GM19463 (cell line): ENCODE results near the gene SLC27A4.

Source experiments
- ATAC-seq: cut with Tn5 transposase; IDR thresholded peaks from one replicate; pipeline ENCODE4 v1.9.1; 2021; ENCODE audit warnings: mild to moderate bottlenecking, moderate library complexity; ENCODE audit not compliant: unreplicated experiment

The SLC27A4 gene

DNA sequence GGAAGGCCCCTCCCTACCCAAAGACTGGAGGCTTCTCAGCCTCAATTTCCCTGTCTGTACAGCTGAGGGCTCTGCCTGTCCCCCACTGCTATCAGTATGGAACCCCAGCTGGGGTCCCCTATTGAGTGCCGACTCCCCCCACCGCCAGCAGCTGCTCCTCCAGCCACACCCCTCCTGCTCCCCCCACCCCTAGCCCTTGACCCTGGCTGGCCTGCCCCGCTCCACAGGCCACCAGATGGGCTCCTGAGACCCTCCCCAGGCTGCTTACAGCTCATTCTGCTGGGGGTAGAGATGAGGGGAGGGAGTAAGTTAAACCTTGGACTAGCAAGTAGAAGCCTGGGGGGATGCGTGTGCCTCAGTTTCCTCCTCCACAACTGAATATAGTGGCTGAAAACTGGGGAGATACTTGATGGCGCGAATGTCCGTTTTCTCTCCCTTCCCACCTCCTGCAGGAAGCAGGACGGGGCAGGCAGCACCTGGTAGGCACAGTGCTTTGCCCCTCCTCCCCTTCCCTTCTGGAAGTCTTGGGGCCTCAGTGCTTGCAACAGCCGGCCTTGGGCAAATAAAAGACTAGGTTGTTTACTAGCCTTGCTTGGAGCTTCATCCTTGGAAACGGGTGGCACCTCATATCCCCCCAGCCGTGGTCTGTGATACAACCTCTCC, 50.0 kb downstream of the SLC27A4 start:
- no peak for ATAC-seq

DNA sequence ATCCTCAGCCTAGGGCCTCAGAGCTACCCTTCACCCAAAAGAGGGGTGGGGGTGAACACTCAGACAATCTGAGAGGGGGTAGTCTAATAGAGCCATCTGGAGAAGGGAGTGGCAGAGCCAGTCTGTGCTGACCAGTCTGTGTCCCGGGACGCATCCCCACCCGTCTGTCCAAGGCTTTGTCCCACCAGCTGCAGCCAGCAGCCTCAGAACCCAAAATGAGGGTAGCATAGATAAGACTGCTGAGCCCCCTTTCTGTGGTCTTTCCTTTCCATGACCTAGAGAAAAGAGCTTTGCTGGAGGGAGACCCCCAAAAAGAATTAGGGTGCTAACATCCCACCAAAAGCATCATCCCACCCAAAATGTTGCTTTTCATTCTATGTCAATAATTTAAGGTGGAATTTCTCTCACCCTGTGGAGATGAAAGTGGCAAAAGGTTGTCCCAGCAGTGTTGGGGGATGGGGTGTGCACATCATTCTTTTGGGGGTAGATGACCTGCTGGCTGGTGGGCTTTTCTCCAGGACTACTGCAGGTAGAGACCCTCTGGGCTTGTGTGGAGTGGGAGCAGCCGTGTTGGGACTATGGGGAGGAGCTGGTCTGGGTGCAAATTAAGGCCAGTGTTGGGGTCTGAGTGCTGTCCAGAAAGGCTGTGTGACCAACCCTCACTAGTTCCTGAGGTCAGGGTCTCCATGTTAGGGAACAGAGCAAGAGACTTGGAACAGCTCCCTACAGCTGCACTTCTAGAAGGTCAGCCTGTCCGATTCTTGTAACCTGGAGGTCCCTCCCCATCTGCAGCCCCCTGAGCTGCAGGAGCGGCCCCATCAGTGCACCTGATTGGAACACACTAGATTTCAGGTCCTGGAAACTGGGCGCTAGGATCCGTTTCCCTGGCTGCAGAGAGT, 50.7 kb downstream of the SLC27A4 start:
- ATAC-seq: no peak

DNA sequence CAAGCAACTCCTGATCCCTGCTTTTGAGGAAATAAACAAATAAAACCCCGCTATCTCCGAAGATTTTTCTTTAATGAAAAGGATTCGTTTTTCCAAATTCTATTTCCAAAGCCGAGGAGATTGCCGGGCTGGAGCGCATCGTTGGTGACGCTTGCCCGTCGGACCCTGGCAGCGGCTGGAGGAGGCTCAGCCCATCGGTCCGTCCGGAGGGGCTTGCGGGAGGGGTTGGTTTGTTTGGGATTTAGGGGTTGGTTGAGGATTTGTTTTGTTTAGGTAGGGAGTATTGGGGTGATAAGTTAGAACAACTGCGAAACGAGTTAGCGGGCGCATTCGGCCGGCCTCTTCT, 51.6 kb downstream of the SLC27A4 start:
- ATAC-seq: no peak

DNA sequence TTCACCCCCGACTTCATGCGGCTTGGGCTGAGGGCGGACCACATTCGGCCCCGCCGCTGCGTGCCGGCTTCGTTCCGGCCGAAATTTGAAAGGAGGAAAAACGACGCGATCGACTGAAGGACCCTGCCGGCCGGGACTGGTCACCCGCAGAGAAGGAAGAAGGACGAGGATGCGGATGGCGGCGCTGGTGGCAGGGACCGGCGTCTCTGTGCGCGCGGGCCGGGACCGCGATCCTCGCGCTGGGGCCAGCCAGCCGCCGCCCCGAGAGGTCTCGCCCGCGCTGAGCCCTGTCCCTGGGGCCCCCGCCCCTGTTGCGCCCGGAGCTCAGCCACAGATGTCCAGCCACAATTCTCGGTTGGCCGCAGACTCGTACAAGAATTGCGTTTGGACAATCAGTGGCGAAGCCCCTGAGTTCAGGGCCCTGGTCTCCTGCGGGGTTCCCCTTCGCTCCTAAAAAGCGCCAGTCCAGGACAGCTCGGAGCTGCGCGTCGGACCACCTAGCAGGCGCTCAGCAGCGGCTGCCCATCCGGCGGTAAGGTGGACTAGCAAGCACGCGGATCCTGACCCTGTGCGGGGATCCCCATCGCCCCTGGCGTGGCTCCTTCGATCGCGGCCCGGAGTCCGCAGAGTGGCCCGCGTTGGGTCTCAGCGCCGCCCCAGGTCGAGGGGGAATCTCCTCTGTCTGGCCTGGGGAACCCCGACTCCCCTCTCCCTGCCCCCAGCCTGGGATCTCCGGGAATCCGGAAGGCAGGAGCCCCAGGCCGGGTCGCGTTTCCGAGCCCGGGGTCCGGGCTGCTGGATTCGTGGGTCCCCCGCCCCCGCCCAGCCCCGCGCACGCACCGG, 52.2 kb downstream of the SLC27A4 start:
- no peak for ATAC-seq

DNA sequence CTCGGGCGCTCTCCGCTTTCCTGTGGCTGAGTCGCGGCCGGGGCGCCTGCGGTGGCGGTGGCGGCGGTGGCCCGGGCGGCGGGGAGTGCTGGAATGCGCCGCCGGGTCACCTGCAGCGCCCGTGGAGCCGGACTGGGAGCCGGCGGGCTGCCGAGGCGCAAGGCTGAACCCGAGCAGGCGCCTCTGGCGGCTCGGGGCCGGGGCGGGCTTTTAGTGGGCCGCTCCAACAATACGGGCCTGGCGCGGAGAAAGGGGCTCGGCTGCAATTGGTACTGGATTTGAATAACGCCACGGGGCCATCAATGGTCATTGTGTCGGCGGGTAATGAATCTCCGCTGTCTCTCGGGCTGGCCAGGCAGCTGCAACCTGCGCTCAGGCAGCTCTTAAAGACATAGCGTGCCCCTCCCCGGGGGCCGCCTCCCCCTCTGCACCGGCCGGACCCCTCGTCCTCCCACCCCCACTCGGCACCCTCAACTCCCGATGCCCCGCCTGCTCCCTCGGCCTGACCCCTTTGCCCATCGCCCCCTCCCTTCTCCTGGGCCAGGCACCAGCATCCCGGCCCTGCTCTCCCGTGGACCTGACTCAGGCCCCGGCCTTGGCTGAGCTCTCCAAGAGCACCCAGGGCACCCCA, 52.9 kb downstream of the SLC27A4 start:
- ATAC-seq: no peak

DNA sequence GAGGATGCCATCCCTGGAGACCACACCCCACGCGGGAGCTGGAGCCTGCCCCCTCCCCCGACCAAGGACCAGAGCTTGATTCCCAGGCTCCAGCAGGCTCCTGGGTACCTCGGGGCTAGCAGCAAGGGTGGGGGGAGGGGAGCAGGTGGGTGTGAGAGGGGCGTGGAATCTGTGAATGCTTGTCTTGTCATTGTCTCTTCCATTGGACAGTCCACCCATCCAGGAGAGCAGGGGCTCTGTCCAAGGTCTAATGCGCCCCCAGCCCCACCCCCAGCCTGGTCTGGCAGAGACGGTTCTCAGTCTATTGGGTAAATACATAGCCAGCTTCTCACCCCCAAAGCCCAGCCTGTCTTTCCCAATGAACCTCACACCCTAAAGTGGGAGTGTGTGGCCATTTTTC, 53.6 kb downstream of the SLC27A4 start:
- no peak for ATAC-seq

DNA sequence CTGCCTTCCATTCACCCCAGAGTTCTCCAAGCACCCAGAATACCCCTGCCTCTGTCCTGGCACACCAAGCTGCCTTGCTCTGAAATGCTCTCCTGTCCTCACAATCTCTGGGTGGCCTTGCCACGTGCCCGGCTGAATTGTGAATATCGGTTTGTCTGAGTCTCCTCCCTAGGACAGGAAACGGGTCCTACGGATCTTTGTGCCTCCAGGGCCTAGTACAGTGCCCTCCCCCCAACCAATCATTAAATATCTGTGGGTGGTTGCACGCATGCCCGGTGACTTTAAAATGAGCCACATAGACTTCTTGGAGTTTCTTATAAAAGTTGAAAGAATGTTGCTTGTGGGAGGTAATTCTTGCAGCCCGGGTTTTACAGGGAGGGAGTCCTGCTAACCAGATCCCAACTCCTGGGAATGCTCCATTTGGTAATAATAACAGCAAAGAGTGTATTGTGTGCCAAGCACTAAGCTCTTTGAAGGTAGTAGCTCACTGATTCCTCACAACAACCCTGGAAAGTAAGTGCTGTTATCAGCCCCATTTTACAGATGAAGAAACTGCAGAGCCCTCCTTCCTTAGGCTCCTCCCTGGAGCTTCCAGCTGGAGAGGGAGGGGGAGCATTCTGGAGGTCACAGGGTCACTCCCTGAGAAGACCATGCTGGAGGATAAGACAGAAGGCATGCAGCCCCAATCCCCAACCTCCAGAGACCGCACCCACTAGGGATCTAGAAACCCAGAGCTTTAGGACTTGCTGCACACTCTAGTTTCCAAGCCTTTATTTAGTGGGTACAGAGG, 54.2 kb downstream of the SLC27A4 start:
- ATAC-seq: no peak

DNA sequence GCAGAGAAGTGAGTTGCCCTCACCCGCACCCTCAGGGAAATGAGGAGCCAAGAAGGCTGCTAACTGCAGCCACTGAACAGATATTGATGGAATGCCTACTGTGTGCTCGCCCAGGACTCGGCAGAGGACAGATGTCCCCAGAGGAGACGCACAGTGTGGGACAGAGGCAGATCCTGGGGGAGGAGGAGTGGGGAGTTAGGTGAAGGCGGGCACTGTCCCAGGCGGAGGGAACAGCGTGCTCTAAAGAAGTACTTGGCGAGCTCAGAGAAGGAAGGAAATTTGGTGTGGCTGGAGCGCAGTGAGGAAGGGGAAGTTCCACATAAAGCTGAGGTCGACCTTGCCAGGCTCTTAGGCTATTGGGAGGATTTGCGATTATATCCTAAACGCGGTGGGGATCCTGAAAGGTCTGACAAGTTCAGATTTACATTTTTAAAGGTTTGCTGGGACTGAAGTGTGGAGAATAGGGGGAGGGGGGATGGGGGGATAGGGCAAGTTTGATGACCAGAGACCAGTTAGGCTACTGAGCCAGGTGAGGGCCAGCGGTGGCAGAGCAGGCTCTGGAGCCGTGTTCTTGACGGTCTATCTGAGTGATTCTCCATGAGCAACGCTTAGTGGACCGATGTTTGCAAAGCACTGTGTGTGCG, 56.8 kb downstream of the SLC27A4 start:
- ATAC-seq: no peak

DNA sequence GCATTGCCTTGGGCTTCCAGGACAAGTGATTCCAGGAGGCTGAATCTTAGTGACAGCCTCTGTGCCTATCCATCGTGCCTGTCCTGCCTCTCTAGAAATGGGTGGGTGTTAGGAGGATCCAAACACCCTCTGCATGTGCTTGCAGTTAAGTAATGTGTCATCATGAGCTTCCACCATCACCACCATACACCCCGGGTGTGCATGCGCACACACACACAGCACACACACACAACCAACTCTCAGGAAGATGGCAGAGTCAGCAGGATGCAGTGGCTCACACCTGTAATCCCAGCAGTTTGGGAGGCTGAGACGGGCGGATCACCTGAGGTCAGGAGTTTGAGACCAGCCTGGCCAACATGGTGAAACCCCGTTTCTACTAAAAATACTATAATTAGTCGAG, 57.5 kb downstream of the SLC27A4 start:
- ATAC-seq: no peak

DNA sequence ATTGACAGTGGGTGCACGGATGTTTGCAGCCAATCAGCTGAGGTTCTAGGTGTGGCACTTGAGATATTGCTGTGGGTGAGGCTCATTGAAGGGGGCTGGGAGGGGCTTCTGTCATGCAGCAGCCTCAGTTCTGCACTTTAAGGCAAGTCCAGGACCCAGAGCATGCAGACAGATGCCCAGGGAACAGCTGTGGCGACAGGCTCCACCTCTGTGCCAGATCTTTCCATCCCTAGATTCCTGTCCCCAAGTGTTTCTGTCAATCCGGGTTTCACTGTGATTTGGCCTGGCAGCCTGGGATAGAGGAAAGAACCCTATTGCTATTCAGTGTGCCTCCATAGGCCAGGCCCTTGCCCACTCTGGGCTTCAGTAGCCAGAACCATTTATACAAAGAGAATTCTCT, 59.5 kb downstream of the SLC27A4 start:
- ATAC-seq: no peak

DNA sequence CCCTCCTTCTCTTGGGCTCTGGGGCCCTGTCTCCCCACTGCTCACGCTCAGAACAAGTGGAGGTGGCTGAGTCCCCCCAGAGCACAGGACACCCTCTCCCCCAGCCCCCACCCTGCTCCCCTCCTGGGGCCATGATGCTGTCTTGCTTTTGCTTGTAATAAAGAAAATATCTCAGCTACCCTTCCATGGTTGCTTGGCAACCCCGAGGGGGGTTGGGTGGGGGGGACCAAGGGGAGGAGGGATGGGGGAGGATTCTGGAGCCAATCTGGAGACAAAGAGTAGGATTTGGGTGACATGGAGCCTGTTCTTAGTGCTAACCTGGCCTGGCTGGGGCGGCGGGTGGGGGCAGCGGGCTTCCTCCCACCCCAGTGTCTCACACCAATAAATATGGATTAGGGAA, 64.2 kb downstream of the SLC27A4 start:
- no peak for ATAC-seq

DNA sequence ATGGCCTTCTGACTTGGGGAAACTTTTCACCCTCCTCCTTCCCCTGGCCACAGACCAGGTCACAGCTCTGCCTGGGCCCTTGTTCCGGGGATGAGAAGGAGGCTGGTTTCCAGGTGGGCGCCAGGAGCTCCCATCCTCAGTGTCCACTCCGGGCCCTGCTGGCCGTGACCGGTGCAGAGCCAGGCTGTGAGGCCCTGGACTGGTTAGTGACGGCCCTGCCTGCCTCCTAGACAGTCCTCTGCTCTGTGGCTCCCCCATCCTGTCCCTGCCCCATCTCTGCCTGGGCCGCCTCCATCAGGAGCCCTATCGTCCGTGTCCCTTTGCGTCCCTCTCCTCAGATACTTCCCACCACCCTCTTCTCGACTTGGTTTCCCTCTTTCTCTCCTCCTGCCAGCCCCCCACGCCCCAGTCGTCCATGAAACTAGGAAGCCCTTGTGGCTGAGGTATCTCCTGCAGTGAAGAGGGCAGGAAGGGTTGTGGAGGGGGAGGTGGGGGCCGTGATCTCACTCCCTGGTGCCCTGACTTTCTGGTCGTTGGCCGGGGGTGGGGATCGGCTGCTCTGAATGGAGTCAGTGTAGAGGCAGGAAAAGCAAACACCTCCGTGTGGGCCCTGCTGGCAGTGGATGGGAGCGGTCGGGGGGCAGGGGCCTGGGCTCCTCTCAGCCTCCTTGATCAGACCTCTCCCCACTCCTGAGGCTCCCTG, 64.9 kb downstream of the SLC27A4 start:
- no peak for ATAC-seq

DNA sequence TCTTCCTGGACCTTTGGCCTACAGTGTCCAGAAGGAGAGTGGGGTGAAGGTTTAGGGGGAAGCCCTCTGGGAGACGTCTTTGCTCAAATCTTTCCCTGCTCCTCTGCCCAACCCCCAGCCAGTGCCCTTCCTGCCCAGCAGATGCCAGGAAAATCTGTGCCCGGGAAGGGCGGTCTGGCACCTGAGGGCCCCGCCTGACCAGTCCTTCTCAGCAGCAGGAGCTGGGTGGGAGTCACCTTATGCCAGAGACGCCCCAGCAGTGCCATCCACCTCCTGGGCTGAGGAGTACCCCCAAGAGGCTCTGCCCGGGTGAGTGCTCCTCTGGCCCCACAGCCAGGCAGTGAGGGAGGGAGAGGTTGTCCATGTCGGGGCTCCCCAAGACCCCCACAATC, 65.4 kb downstream of the SLC27A4 start:
- ATAC-seq: no peak

DNA sequence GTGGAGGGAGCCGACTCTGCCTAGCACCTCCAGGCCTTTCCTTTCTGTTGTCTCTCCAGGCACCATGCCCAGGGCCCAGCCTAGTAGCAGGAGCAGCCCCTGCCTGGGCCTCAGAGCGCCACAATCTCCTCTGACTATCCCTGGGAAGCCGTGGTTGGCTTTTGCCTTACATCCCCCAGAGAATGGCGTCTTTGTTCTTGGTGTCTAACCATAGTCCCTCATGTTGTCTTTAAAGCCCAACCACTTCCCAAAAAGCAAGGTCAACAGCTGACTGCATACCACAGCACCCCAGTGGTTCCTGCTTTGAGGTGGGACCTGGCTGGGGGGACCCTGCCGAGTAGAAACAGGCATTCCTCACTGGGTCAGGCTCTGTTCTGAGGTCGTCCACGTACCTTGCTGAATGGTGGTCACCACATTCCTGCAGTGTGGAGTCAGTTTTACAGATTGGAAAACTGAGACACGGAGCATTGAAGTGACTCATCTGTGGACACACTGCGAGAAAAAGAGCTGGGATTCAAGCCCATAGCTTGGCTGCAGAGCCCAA, 66.6 kb downstream of the SLC27A4 start:
- ATAC-seq: no peak

DNA sequence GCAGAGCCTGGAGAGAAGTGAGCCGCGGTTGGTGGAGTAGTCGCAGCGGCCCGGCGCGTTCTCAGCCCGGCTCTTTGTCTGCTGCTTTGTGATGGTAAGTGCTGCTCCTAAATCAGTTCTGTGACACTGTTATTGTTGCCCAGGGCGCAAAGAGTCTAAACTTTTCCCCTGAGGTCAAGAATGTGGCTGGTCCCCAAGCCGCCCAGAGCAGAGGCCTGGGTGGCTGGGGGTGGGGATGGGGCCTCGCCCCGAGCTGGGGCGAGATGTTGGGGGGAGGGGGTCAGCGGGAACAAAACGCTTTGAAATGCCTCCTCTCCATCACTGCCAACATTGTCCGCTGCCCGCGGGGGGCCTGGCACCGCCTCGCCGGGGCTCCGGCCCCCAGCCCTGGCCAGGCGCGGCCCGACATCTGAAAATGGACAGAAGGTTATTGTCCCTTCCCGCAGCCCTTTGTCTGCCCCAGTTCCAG, 68.7 kb downstream of the SLC27A4 start:
- no peak for ATAC-seq

DNA sequence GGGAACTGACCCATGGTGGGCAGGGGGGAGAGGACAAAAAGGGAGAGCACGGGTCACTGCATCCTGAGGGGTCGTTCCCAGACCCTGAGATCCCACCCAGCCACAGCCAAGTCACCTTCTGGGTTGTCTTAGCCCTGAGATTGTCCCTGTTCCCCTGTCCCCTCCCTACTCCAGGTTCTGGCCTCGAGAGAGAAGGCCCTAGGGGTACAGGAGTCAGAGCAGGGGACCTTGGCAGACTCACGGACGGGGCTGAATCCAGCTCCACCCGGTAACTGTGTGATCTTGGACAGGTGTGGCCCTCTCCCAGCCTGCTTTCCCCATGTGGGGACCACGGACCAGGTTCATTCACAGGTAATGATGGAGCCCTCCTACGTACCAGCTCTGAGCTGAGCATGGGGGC, 69.1 kb downstream of the SLC27A4 start:
- ATAC-seq: no peak

DNA sequence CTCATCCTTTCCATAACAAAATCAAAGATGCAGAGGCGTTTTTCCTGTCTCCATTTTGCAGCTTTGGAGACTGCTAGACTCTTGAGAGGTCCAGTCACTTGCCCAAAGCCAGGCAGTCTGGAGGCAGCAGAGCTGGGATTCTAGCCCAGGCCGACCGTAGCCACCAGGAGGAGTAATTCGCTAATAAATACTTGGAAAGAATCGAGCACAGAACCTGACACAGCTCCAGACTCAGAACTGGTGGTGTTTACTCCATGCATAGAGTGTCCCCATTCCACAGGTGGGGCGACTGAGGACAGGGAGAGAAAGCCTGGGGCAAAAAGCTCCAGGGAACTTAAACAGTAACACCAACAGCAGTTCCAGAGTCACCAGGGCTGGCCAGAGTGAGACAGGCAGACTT, 69.7 kb downstream of the SLC27A4 start:
- no peak for ATAC-seq
